GM04504 (cell line): Measurements from ENCODE around the gene FAM227B.

Source experiments
- DNase-seq: peaks from one replicate; pipeline ENCODE4 v3.0.0-alpha.2; 2012; ENCODE audit warnings: low read depth

Gene FAM227B

DNA sequence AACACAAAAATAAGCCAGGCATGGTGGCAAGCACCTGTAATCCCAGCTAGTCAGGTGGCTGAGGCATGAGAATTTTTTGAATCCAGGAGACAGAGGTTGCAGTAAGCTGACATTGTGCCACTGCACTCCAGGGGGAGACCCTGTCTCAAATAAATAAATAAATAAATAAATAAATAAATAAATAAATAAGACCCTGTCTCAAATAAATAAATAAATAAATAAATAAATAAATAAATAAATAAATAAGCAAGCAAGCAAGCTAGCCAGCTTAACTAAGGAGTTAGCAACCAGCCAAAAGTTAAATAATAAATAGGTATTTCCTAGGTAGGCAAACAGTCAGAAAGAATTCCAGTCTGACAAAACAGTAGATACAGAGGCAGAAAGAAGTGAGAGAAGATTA is 326.7 kb downstream of the FAM227B start:
- DNase-seq, result no peak

DNA sequence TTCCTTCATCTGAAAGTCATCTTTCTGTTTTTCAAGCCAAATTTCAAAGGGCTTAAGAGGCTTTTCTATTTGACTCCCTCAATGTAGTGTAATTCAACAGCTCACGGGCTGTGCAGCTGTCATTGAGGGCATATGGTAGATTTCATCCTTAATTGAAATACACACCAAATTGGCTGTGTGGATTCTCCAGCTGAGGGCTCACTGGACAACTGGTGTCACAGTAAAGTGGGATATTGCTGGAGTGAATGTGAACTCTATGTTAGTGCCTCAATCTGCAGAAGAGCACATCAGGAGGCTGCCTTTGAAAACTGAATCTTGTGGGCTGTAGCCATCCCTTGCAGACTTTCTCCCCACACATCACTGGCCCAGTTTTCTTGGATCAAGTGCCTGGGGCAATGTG is 330.4 kb downstream of the FAM227B start:
- DNase-seq, result no peak

GRCh38 chr15:49288391-49288790 is 332.2 kb downstream of the FAM227B start:
- no peak for DNase-seq

DNA sequence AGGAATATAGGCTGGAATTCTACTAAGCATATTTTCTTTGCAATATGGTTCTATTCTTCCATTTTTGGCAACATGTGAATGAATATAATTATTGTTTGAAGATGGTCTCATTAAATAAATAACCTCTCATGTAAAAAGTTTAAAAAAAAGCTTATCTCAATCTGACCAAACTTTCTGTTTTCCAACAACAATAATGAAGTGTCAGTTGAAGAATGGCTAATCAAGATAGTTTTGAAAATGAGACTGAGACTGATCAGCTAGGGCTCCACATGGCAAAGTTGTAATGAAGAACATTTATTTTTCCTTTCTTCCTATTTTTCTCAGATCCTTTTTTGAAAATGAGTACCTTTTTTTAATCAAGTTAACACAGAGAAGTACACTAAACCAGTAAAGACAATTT is 333.1 kb downstream of the FAM227B start:
- DNase-seq, result no peak

- DNase-seq, result no peak
These were observed 333.8 kb downstream of the FAM227B start for GRCh38 chr15:49286649-49287404.

- DNase-seq, result peak; percentile 85
These were observed 338.3 kb downstream of the FAM227B start for GRCh38 chr15:49282366-49282765.

DNA sequence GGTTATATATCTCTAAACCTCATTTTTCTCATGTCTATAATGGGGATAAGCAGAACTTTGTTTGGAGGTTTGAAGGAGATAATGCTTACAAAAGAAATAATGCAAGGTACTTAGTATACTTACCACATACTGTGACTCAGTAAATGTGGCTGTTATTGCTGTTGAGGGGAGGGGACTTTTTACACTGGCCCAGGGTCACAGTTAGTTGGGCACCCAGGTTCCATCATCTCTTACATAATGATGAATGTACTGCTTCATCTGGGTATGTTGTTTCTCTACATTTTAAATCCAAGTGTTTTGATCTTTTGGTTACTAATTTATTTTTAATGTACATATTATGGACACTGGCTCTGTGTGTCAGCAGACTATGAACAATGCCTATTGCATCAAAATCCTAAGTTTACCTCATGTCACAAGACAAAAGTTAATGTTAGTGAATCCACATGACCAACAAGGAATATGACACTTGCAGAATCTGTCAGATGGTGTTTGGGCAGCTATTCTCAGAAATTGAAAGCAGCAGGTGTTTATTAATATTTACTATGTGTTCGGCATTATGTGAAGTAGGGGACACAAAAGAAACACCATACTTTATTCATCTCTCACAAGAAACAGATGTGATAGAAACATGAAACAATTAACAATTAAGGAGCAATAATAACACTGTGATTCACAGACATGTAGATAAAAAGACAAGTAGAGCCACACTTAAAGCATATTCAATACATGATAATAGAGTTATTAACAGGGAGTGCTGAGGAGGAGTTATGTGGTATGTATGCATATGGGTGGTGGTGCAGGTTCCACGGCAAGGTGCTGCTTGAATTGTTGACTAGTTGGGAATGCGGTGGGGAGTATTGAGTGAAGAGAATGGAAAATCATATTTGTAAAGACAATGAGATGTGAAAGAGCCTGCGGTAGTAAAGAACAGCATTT is 340.8 kb downstream of the FAM227B start:
- DNase-seq, result no peak

- DNase-seq, result no peak
These were observed 341.9 kb downstream of the FAM227B start for GRCh38 chr15:49278751-49279150.
